ENCODE results near the gene TRMT11.
A peak's percentile ranks its signal among the peaks of the same experiment; 100 is the strongest.
"Not testable (repeated sequence)": the region's sequence is repeated elsewhere in the genome, so short reads cannot be mapped to it uniquely, and the experiment has no call there.

TRMT11 gene

GRCh38 chr6:125994670-125995488 is 8.5 kb downstream of the TRMT11 start:
- peak in 1 of 14 donors; percentile 8 for DNase-seq

- peak in 12 of 14 donors; percentile 3 to 72 (median 15) for DNase-seq
These were observed 9.7 kb downstream of the TRMT11 start for GRCh38 chr6:125995972-125996580.

- no peak for DNase-seq
These were observed 16.7 kb downstream of the TRMT11 start for GRCh38 chr6:126002755-126003679.

- no peak for DNase-seq
These were observed 21.5 kb downstream of the TRMT11 start for GRCh38 chr6:126007800-126008199.

GRCh38 chr6:126010040-126010439 is 23.7 kb downstream of the TRMT11 start:
- no peak for DNase-seq

- no peak for DNase-seq
These were observed 29.5 kb downstream of the TRMT11 start for GRCh38 chr6:126015863-126016262.

- DNase-seq: no peak
These were observed 30.3 kb downstream of the TRMT11 start for GRCh38 chr6:126016591-126016990.

- DNase-seq: no peak
These were observed 31.3 kb downstream of the TRMT11 start for GRCh38 chr6:126017668-126018067.

- no peak for DNase-seq
These were observed 34.1 kb downstream of the TRMT11 start for GRCh38 chr6:126020305-126021050.

- not testable (repeated sequence) for DNase-seq
These were observed 37.1 kb downstream of the TRMT11 start for GRCh38 chr6:126023474-126023873.

GRCh38 chr6:126026001-126026400 is 39.7 kb downstream of the TRMT11 start:
- no peak for DNase-seq

- no peak for DNase-seq
These were observed 41.3 kb downstream of the TRMT11 start for GRCh38 chr6:126027601-126028000.

GRCh38 chr6:126030045-126030444 is 43.7 kb downstream of the TRMT11 start:
- no peak for DNase-seq

GRCh38 chr6:126033696-126034095 is 47.4 kb downstream of the TRMT11 start:
- peak in 2 of 14 donors; percentile 2 to 8 for DNase-seq

- no peak for DNase-seq
These were observed 48.3 kb downstream of the TRMT11 start for GRCh38 chr6:126034656-126035055.

GRCh38 chr6:126035764-126036163 is 49.4 kb downstream of the TRMT11 start:
- DNase-seq: no peak

GRCh38 chr6:126038234-126038633 is 51.9 kb downstream of the TRMT11 start:
- no peak for DNase-seq

GRCh38 chr6:126039284-126039683 is 52.9 kb downstream of the TRMT11 start:
- no peak for DNase-seq

- no peak for DNase-seq
These were observed 54.1 kb downstream of the TRMT11 start for GRCh38 chr6:126040394-126040793.

GRCh38 chr6:126040826-126041225 is 54.5 kb downstream of the TRMT11 start:
- no peak for DNase-seq

- no peak for DNase-seq
These were observed 55.2 kb downstream of the TRMT11 start for GRCh38 chr6:126041516-126041915.

- no peak for DNase-seq
These were observed 55.7 kb downstream of the TRMT11 start for GRCh38 chr6:126042001-126042419.
